WTC11 (cell line): ENCODE data around the gene TFB2M.

Source experiments
- FOXJ3 ChIP-seq: sonication (generic); formaldehyde crosslinking; IDR thresholded peaks from 2 replicates; pipeline ENCODE4 v1.9.0; 2021; ENCODE audit warnings: missing genetic modification reagents, mild to moderate bottlenecking, borderline replicate concordance
- FOXP1 ChIP-seq: sonication (generic); formaldehyde crosslinking; IDR thresholded peaks from 2 replicates; pipeline ENCODE4 v1.8.0; 2022; ENCODE audit warnings: missing genetic modification reagents, mild to moderate bottlenecking, moderate library complexity, borderline replicate concordance
- JUN ChIP-seq: sonication (generic); formaldehyde crosslinking; IDR thresholded peaks from 2 replicates; pipeline ENCODE4 v1.8.0; 2023; ENCODE audit warnings: mild to moderate bottlenecking, missing genetic modification reagents
- KAT7 ChIP-seq: sonication (generic); formaldehyde crosslinking; IDR thresholded peaks from 2 replicates; pipeline ENCODE4 v1.8.1; 2023; ENCODE audit warnings: missing genetic modification reagents, mild to moderate bottlenecking, borderline replicate concordance
- MXD4 ChIP-seq: fragments of 250-450 bp; sonication (Bioruptor Pico); IDR thresholded peaks from 2 replicates; pipeline ENCODE4 v1.8.0; 2021; ENCODE audit warnings: mild to moderate bottlenecking, moderate library complexity, borderline replicate concordance
- NFE2L1 ChIP-seq: sonication (generic); formaldehyde crosslinking; IDR thresholded peaks from 2 replicates; pipeline ENCODE4 v1.8.1; 2023; ENCODE audit warnings: missing genetic modification reagents
- NR2C2 ChIP-seq: sonication (generic); formaldehyde crosslinking; IDR thresholded peaks from 2 replicates; pipeline ENCODE4 v1.8.0; 2022; ENCODE audit warnings: mild to moderate bottlenecking, missing genetic modification reagents
- OVOL2 ChIP-seq: fragments of 250-450 bp; sonication (Bioruptor Pico); IDR thresholded peaks from 2 replicates; pipeline ENCODE4 v1.9.0; 2021; ENCODE audit warnings: mild to moderate bottlenecking, borderline replicate concordance
- TEAD4 ChIP-seq: sonication (generic); formaldehyde crosslinking; IDR thresholded peaks from 2 replicates; pipeline ENCODE4 v1.8.0; 2022; ENCODE audit warnings: mild to moderate bottlenecking, missing genetic modification reagents
- ZNF138 ChIP-seq: sonication (generic); formaldehyde crosslinking; conservative IDR thresholded peaks from 2 replicates; pipeline ENCODE4 v1.8.1; 2022; ENCODE audit warnings: mild to moderate bottlenecking, moderate library complexity, missing genetic modification reagents
- ZNF396 ChIP-seq: fragments of 250-450 bp; sonication (Bioruptor Pico); IDR thresholded peaks from 2 replicates; pipeline ENCODE4 v1.8.0; 2021; ENCODE audit warnings: mild to moderate bottlenecking, moderate library complexity, borderline replicate concordance
- ZNF423 ChIP-seq: fragments of 250-450 bp; sonication (Bioruptor Pico); IDR thresholded peaks from 2 replicates; pipeline ENCODE4 v2.1.2; 2022; ENCODE audit warnings: mild to moderate bottlenecking, moderate library complexity
- TF ChIP-seq, protein P1 (sequence below): fragments of 200-600 bp; IDR thresholded peaks from 2 replicates; pipeline ENCODE4 v1.8.0; 2022; ENCODE audit warnings: antibody characterized with exemption
- TF ChIP-seq, protein P2 (sequence below): fragments of 250-450 bp; sonication (Bioruptor Pico); IDR thresholded peaks from 2 replicates; pipeline ENCODE4 v2.1.2; 2022; ENCODE audit warnings: mild to moderate bottlenecking, moderate library complexity

DNA sequence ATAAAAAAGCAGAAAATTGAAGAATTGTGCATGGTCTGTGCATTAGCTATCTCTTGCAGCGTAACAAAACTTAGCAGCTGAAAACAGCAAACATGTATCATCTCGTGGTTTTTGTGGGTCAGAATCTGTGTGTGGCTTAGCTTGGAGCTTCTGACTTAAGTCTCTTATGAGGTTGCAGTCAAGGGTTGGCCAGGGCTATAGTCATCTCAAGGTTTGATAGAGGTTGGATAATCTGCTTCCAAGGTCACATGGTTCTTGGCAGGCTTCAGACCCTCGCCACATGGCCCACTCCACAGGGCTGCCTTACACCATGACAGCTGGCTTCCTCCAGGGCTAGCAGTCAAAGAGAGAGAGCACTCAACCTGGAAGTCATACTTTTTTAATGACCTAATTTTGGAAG, 36.1 kb upstream of the TFB2M start:
- TF ChIP-seq NR2C2 (CRISPR knock-in tag) (no peak), FOXJ3 (CRISPR knock-in tag) (no peak), MXD4 (CRISPR knock-in tag) (no peak), OVOL2 (CRISPR knock-in tag) (no peak), ZNF423 (CRISPR knock-in tag) (no peak), FOXP1 (CRISPR knock-in tag) (no peak), JUN (CRISPR knock-in tag) (no peak), KAT7 (CRISPR knock-in tag) (no peak), NFE2L1 (CRISPR knock-in tag) (no peak), ZNF396 (no peak), ZNF138 (no peak), TEAD4 (CRISPR knock-in tag) (no peak)
- TF ChIP-seq, protein P1, sequence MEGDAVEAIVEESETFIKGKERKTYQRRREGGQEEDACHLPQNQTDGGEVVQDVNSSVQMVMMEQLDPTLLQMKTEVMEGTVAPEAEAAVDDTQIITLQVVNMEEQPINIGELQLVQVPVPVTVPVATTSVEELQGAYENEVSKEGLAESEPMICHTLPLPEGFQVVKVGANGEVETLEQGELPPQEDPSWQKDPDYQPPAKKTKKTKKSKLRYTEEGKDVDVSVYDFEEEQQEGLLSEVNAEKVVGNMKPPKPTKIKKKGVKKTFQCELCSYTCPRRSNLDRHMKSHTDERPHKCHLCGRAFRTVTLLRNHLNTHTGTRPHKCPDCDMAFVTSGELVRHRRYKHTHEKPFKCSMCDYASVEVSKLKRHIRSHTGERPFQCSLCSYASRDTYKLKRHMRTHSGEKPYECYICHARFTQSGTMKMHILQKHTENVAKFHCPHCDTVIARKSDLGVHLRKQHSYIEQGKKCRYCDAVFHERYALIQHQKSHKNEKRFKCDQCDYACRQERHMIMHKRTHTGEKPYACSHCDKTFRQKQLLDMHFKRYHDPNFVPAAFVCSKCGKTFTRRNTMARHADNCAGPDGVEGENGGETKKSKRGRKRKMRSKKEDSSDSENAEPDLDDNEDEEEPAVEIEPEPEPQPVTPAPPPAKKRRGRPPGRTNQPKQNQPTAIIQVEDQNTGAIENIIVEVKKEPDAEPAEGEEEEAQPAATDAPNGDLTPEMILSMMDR, result no peak
- TF ChIP-seq, protein P2, sequence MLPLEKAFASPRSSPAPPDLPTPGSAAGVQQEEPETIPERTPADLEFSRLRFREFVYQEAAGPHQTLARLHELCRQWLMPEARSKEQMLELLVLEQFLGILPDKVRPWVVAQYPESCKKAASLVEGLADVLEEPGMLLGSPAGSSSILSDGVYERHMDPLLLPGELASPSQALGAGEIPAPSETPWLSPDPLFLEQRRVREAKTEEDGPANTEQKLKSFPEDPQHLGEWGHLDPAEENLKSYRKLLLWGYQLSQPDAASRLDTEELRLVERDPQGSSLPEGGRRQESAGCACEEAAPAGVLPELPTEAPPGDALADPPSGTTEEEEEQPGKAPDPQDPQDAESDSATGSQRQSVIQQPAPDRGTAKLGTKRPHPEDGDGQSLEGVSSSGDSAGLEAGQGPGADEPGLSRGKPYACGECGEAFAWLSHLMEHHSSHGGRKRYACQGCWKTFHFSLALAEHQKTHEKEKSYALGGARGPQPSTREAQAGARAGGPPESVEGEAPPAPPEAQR (CRISPR knock-in tag), result no peak
